Natural killer cell treated with Interleukin-12 subunit alpha and Interleukin-12 subunit beta and Interleukin-15 and Interleukin-18, amount 100 ng/mL, for 72 hours (primary cell): ENCODE data around the gene TBXAS1. TPM values are rescaled to one million over a fixed set of nuclear protein-coding genes. Genes with fewer than 3 reads are reported as not detected.
"Not testable (repeated sequence)": the region's sequence is repeated elsewhere in the genome, so short reads cannot be mapped to it uniquely, and the experiment has no call there.

ENCODE experiments used
- ATAC-seq, 2 donors: fragments of 150-1000 bp; cut with Tn5 transposase in 1 of 2; sonication (Bioruptor Pico), chemical (Tn5 transposase) in 1 of 2; 2 replicates each; pipeline ENCODE4 v1.10.0; 2021
- DNase-seq: peaks from one replicate; pipeline ENCODE4 v3.0.0; 2022; ENCODE audit warnings: low spot score
- H3K27ac Mint-ChIP-seq, 2 donors: 1 replicate in 1 of 2; 2 replicates in 1 of 2; pipeline ENCODE4 v1.8.0; 2022; ENCODE audit warnings: mixed read lengths in 2 of 2, mild to moderate bottlenecking in 1 of 2, moderate library complexity in 1 of 2
- H3K27me3 Mint-ChIP-seq, 2 donors: 1 replicate in 1 of 2; 2 replicates in 1 of 2; pipeline ENCODE4 v1.8.0; 2022; ENCODE audit warnings: mixed read lengths in 2 of 2
- H3K36me3 Mint-ChIP-seq: one replicate; pipeline ENCODE4 v1.8.0; 2022; ENCODE audit warnings: mixed read lengths
- H3K4me1 Mint-ChIP-seq, 2 donors: 1 replicate in 1 of 2; 2 replicates in 1 of 2; pipeline ENCODE4 v1.8.0; 2022; ENCODE audit warnings: low read depth in 2 of 2, mixed read lengths in 2 of 2, mild to moderate bottlenecking in 1 of 2
- H3K4me3 Mint-ChIP-seq: one replicate; pipeline ENCODE4 v1.8.0; 2022; ENCODE audit warnings: mixed read lengths
- H3K9me3 Mint-ChIP-seq: 2 replicates; pipeline ENCODE4 v1.8.0; 2022; ENCODE audit warnings: mixed read lengths
- total RNA-seq, 2 donors: library from RNA; stranded (reverse); gene quantifications; one replicate each; pipeline ENCODE4 v1.2.3, GENCODE V29; 2022

Gene TBXAS1
- total RNA-seq, 2 donors from 2014 or later, result 104 to 130 TPM

GRCh38 chr7:139909379-139910050 lies 80.5 kb downstream of the TBXAS1 start:
- ATAC-seq (no peak), DNase-seq (no peak)
- H3K27me3 Mint-ChIP-seq, result no peaks in the 10 kb centered on the region
- H3K4me1 Mint-ChIP-seq, result peaks cover 28 to 51% of the 10 kb centered on the region in 2 donors
- no peak overlapping the region for H3K4me3 Mint-ChIP-seq
- peak overlapping the region; percentile 13 to 86 for H3K27ac Mint-ChIP-seq
- peaks cover 52% of the 10 kb centered on the region for H3K36me3 Mint-ChIP-seq
- H3K9me3 Mint-ChIP-seq, result peaks cover 7% of the 10 kb centered on the region

GRCh38 chr7:139913021-139913844 lies 84.2 kb downstream of the TBXAS1 start:
- H3K27ac Mint-ChIP-seq, result peak overlapping the region; percentile 86 to 87
- ATAC-seq (no peak), DNase-seq (no peak)
- no peaks in the 10 kb centered on the region for H3K9me3 Mint-ChIP-seq
- peaks cover 43% of the 10 kb centered on the region for H3K36me3 Mint-ChIP-seq
- no peaks in the 10 kb centered on the region for H3K27me3 Mint-ChIP-seq
- peaks cover 45 to 63% of the 10 kb centered on the region in 2 donors for H3K4me1 Mint-ChIP-seq
- no peak overlapping the region for H3K4me3 Mint-ChIP-seq

GRCh38 chr7:139913845-139914135 lies 84.7 kb downstream of the TBXAS1 start:
- H3K4me3 Mint-ChIP-seq, result no peak overlapping the region
- peaks cover 44 to 65% of the 10 kb centered on the region in 2 donors for H3K4me1 Mint-ChIP-seq
- DNase-seq, result no peak
- ATAC-seq, result no peak
- H3K27me3 Mint-ChIP-seq, result no peaks in the 10 kb centered on the region
- H3K27ac Mint-ChIP-seq, result peak overlapping the region; percentile 86 to 87
- H3K9me3 Mint-ChIP-seq, result no peaks in the 10 kb centered on the region
- peaks cover 40% of the 10 kb centered on the region for H3K36me3 Mint-ChIP-seq

GRCh38 chr7:139914306-139915267 lies 85.5 kb downstream of the TBXAS1 start:
- peaks cover 43 to 65% of the 10 kb centered on the region in 2 donors for H3K4me1 Mint-ChIP-seq
- peaks cover 36% of the 10 kb centered on the region for H3K36me3 Mint-ChIP-seq
- peak overlapping the region; percentile 86 to 99 for H3K27ac Mint-ChIP-seq
- DNase-seq, result no peak
- no peak for ATAC-seq
- H3K4me3 Mint-ChIP-seq, result peak overlapping the region; percentile 15
- H3K27me3 Mint-ChIP-seq, result no peaks in the 10 kb centered on the region
- no peaks in the 10 kb centered on the region for H3K9me3 Mint-ChIP-seq

GRCh38 chr7:139915268-139915863 lies 86.3 kb downstream of the TBXAS1 start:
- H3K27me3 Mint-ChIP-seq, result no peaks in the 10 kb centered on the region
- H3K36me3 Mint-ChIP-seq, result peaks cover 36% of the 10 kb centered on the region
- no peak for DNase-seq
- peak overlapping the region; percentile 8 for H3K4me3 Mint-ChIP-seq
- ATAC-seq, result no peak
- no peaks in the 10 kb centered on the region for H3K9me3 Mint-ChIP-seq
- H3K4me1 Mint-ChIP-seq, result peaks cover 51 to 66% of the 10 kb centered on the region in 2 donors
- peak overlapping the region; percentile 86 to 99 for H3K27ac Mint-ChIP-seq

- H3K4me1 Mint-ChIP-seq, result peaks cover 58 to 70% of the 10 kb centered on the region in 2 donors
- peak overlapping the region; percentile 81 for H3K4me3 Mint-ChIP-seq
- DNase-seq, result peak; percentile 94
- H3K27me3 Mint-ChIP-seq, result no peaks in the 10 kb centered on the region
- ATAC-seq, result peak; percentile 97 to 98
- no peaks in the 10 kb centered on the region for H3K9me3 Mint-ChIP-seq
- peaks cover 32% of the 10 kb centered on the region for H3K36me3 Mint-ChIP-seq
- H3K27ac Mint-ChIP-seq, result peak overlapping the region; percentile 86 to 99
Observed at GRCh38 chr7:139915864-139916716, 87.0 kb downstream of the TBXAS1 start.

GRCh38 chr7:139916717-139917395 lies 87.8 kb downstream of the TBXAS1 start:
- Mint-ChIP-seq H3K36me3 (peaks cover 25% of the 10 kb centered on the region), H3K27ac (peak overlapping the region; percentile 86 to 99), H3K4me1 (peaks cover 60 to 72% of the 10 kb centered on the region in 2 donors), H3K9me3 (no peaks in the 10 kb centered on the region), H3K4me3 (peak overlapping the region; percentile 81), H3K27me3 (no peaks in the 10 kb centered on the region)
- no peak for DNase-seq
- ATAC-seq, result no peak

GRCh38 chr7:139917851-139918250 lies 88.8 kb downstream of the TBXAS1 start:
- Mint-ChIP-seq H3K4me1 (peaks cover 60 to 79% of the 10 kb centered on the region in 2 donors), H3K36me3 (peaks cover 19% of the 10 kb centered on the region), H3K9me3 (no peaks in the 10 kb centered on the region), H3K27ac (peak overlapping the region; percentile 86 to 99), H3K27me3 (no peaks in the 10 kb centered on the region), H3K4me3 (peak overlapping the region; percentile 33)
- ATAC-seq (no peak), DNase-seq (no peak)

GRCh38 chr7:139918480-139918879 lies 89.4 kb downstream of the TBXAS1 start:
- H3K9me3 Mint-ChIP-seq, result no peaks in the 10 kb centered on the region
- no peak for DNase-seq
- peak overlapping the region; percentile 33 for H3K4me3 Mint-ChIP-seq
- peak overlapping the region; percentile 86 to 99 for H3K27ac Mint-ChIP-seq
- H3K27me3 Mint-ChIP-seq, result no peaks in the 10 kb centered on the region
- peaks cover 60 to 74% of the 10 kb centered on the region in 2 donors for H3K4me1 Mint-ChIP-seq
- peaks cover 19% of the 10 kb centered on the region for H3K36me3 Mint-ChIP-seq
- no peak for ATAC-seq

- no peak overlapping the region for H3K4me3 Mint-ChIP-seq
- H3K9me3 Mint-ChIP-seq, result peaks cover 3% of the 10 kb centered on the region
- peaks cover 23% of the 10 kb centered on the region for H3K36me3 Mint-ChIP-seq
- peaks cover 54 to 68% of the 10 kb centered on the region in 2 donors for H3K4me1 Mint-ChIP-seq
- peak overlapping the region in 1 of 2 donors; percentile 99 for H3K27ac Mint-ChIP-seq
- no peak for ATAC-seq
- no peak for DNase-seq
- H3K27me3 Mint-ChIP-seq, result no peaks in the 10 kb centered on the region
Observed at GRCh38 chr7:139923090-139923489, 94.0 kb downstream of the TBXAS1 start.

GRCh38 chr7:139924461-139924860 lies 95.4 kb downstream of the TBXAS1 start:
- Mint-ChIP-seq H3K27ac (peak overlapping the region; percentile 9 to 83), H3K36me3 (peaks cover 26% of the 10 kb centered on the region), H3K4me1 (peaks cover 55 to 61% of the 10 kb centered on the region in 2 donors), H3K27me3 (no peaks in the 10 kb centered on the region), H3K4me3 (no peak overlapping the region), H3K9me3 (peaks cover 3% of the 10 kb centered on the region)
- ATAC-seq, result no peak
- no peak for DNase-seq

- not testable (repeated sequence) for DNase-seq, H3K4me3 Mint-ChIP-seq, ATAC-seq, H3K9me3 Mint-ChIP-seq, H3K27me3 Mint-ChIP-seq
- Mint-ChIP-seq H3K27ac (peak overlapping the region; percentile 21 to 90), H3K36me3 (peaks cover 44% of the 10 kb centered on the region), H3K4me1 (peaks cover 55 to 63% of the 10 kb centered on the region in 2 donors)
Observed at GRCh38 chr7:139929221-139929620, 100.2 kb downstream of the TBXAS1 start.
